NCI-H2171 (cell line): ENCODE results near the gene ATXN2.

Experiments used
- DNase-seq: peaks from one replicate; lab custom pipeline; 2025; lab: John Stamatoyannopoulos, UW

Gene ATXN2

GRCh38 chr12:111450676-111451075, 148.4 kb downstream of the ATXN2 start:
- no peak for DNase-seq

- DNase-seq: no peak
Measured at GRCh38 chr12:111448846-111449790, 150.0 kb downstream of the ATXN2 start.

- DNase-seq: no peak
Measured at GRCh38 chr12:111448266-111448830, 150.8 kb downstream of the ATXN2 start.

GRCh38 chr12:111447571-111448265, 151.4 kb downstream of the ATXN2 start:
- no peak for DNase-seq

- DNase-seq: no peak
Measured at GRCh38 chr12:111446631-111447570, 152.2 kb downstream of the ATXN2 start.

- DNase-seq: no peak
Measured at GRCh38 chr12:111445726-111446581, 153.2 kb downstream of the ATXN2 start.

- DNase-seq: no peak
Measured at GRCh38 chr12:111444925-111445725, 154.0 kb downstream of the ATXN2 start.

GRCh38 chr12:111444314-111444924, 154.7 kb downstream of the ATXN2 start:
- DNase-seq: no peak

- no peak for DNase-seq
Measured at GRCh38 chr12:111443586-111443985, 155.5 kb downstream of the ATXN2 start.

- DNase-seq: no peak
Measured at GRCh38 chr12:111443086-111443485, 156.0 kb downstream of the ATXN2 start.

GRCh38 chr12:111442301-111443045, 156.6 kb downstream of the ATXN2 start:
- DNase-seq: no peak

- DNase-seq: no peak
Measured at GRCh38 chr12:111441107-111441928, 157.8 kb downstream of the ATXN2 start.

- no peak for DNase-seq
Measured at GRCh38 chr12:111440631-111441030, 158.5 kb downstream of the ATXN2 start.

GRCh38 chr12:111440152-111440551, 159.0 kb downstream of the ATXN2 start:
- DNase-seq: peak; percentile 23

GRCh38 chr12:111439657-111440151, 159.4 kb downstream of the ATXN2 start:
- peak; percentile 51 for DNase-seq

GRCh38 chr12:111438481-111438880, 160.6 kb downstream of the ATXN2 start:
- peak; percentile 36 for DNase-seq

GRCh38 chr12:111437816-111438454, 161.2 kb downstream of the ATXN2 start:
- no peak for DNase-seq
